NCI-H2171 (cell line): ENCODE data around the gene DELE1.

Source experiments
- DNase-seq: peaks from one replicate; lab custom pipeline; 2025; lab: John Stamatoyannopoulos, UW

The DELE1 gene

DNA sequence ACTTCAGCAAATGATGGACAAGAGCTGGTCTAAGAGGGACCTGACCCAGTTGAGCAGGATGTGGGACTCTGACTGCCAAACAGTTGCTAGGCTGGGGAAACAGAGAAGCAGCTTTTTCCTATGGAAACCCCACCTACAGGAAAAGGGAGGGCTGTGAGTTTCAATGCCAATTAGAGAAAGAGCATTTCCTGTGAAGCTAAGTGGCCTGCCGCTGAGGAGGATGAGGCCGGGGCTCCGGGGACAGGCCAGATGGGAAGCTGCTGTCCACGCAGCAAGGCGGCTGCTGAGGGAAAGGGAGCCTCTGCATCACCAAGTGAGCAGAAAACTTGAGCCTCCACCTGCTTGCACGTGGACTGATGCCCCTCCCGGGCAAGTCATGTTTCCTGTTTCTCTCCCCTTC is 34.4 kb downstream of the DELE1 start, which contains the start of gene PCDH12:
Gene PCDH12 (minus strand): TSS at position 90 of the 400 bp plus-strand sequence. CDS start 351 bp downstream, outside the sequence.
- DNase-seq, result no peak

DNA sequence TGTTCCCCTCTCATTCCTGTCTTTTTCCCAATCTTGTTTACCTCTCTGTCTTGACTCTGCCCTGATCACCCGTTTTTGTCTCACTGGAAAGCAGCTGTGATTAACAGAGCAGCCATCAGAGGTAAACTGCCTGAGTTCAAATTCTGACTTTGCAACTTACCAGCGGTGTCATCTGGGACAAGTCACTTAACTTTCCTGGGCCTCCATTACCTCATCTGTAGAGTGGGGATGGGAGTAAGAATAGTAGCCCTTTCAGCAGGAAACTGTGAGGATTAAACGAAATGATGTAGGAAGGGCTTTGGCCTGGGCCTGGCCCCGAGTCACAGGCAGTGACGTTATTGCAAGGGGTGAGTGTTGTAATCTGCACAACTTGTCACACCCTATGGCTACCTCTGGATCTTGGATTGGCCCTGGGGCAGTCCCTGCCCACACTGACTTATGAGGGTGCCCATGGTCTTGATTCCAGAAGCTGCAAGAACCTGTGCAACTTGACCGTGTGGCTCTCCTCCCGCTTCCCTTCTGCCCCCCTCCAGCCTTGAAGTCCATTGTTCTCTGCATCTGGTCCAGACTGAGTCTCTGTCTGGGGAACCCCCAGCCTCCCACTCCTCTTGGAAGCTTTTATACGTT is 35.0 kb downstream of the DELE1 start:
- no peak for DNase-seq

DNA sequence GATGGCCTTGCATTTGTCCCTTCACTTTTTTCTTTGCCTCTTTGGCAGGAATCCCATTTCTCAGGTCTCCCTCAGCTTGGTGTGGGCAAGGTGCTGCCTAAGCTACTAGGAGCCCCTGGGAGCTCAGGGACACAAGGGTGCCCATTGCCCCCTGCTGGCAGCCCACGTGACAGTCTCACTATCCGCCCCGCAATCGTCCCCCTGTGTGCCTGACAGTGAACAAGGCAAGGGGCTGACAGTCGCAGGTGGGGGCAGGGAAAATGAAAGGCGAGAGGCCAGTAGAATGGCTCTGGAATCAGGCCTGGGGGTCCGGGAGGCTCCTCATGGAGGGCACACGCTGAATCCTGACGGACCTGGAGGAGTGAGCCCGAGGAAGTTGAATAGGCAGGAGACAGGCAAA is 36.3 kb downstream of the DELE1 start:
- no peak for DNase-seq

DNA sequence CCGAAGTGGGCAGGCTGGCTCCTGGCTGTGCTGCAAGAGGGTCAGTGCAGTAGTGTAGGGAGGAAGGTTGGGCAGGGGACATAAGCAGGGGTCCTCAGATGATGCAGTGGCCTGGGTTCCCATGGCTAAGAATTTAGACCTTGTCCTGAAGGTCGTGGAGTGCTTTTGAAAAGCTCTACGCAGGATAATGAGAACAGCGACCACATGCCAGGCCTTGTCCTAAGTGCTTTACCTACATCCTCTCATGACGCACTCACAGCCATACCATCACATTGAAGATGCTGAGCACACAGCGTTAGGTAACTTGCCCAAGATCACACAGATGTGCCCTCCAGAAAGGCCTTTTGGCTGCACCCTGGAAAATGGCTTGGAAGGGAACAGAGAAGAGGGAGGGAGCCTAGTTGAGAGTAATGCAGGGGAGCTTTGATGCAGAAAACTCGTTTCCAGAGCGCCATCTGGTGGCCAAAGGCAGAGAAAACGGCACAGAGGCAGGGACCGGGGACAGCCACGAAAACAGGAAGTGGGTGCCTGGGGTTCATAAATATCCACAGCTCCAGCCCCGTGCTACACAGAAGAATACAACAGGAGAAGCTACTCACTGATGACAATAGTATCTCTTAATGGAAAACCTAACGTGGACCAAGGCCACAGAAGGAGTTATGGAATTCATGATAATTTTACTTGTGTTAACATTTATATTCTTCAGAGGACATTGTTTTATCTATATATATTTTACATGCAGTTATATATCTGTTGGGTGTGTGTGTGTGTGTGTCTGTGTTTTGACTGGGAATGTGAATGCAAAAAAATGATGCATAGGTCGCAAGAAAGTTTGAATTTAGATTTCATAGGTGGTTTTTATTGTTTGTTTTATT is 37.0 kb downstream of the DELE1 start:
- DNase-seq, result peak; percentile 24

GRCh38 chr5:141961466-141961865 is 37.8 kb downstream of the DELE1 start:
- DNase-seq, result no peak

DNA sequence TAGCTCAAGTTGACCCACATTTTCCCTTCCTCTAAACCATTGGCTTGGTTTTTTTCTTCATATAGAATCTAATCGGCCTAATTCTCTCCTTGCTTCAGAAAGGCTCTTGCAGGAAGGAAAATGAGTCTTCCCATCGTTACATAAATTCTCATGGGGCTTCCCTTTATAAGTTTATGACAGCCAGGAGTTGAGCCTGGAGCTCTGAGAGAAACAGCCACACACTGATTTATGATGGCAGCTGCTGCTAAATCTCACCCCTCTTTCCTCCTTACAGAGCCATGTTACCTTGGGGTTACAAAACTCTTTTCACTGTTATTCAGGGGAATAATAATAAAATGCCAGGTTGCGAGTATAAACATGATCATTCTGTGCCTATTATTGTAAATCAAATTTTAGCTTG is 40.0 kb downstream of the DELE1 start:
- no peak for DNase-seq

DNA sequence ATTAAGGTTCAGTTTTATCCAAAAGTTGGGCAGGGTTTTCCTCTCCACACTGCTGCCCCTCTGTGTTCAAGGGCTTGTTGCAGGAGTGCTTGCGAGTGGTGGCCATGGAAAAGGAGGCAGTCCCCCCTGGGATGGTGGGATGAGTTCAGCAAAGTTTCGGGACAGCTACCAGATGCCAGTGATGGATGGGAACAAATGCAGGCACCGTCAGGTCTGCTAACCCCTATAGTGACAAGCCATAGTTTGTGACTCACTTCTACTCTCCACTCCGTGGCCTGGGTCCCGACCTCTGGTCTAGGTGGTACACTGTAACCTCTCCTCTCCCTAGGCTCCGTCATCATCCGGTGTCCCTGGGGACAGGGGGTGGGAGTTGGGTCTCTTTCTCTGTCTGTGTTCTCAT is 41.4 kb downstream of the DELE1 start:
- no peak for DNase-seq

- no peak for DNase-seq
Measured at GRCh38 chr5:141966275-141966962, 42.7 kb downstream of the DELE1 start.

GRCh38 chr5:141966963-141967333 is 43.3 kb downstream of the DELE1 start:
- DNase-seq, result no peak

- peak; percentile 78 for DNase-seq
Measured at GRCh38 chr5:141968914-141969608, 45.4 kb downstream of the DELE1 start, which contains the start of gene RNF14. Gene RNF14 (plus strand): TSS chr5:141969105. CDS start chr5:141973589, 4,484 bp downstream.

DNA sequence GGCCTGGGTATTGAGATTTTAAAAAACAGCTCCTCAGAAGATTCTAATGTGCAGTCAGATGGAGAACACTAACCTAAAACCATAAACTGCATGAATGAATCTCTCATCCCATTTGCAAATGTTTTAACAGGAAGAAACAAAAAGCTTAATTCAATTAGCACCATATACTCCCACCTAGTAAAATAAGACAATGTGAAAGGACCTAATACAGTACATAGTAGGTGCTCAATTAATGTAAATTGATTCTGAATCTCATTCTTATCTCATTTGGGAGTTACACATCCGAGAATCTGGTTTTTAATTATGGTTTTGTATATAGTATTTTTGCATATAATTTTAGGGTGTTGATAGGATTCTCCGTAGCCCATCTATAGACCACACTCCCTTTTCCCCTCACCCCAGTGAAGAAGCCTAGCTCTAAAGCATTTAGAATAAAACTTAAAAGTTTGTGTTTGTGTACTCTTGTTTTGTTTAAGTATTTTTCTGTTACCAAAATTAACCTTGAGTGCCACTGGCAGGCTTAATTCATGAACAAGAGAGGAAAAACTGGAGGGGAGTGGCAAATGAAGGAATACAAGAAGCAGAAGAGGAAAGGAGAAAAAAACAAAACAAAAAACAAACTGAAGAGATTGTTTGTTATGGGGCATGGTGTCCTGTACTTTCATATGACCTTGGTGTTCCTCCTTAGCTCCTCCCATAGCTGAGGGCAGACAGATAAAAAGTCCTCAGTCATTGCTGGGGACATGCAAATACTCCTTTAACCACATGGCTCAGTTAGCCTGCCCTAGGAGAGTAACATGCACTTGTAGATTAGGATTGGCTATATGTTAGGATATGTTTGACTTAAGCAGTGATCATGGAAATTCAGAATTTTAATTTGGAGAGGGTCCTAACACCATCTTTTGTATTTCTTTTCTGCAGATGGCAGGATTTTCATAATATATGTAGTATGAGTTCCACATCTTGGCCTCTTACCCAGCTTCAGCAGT is 46.4 kb downstream of the DELE1 start:
- no peak for DNase-seq

DNA sequence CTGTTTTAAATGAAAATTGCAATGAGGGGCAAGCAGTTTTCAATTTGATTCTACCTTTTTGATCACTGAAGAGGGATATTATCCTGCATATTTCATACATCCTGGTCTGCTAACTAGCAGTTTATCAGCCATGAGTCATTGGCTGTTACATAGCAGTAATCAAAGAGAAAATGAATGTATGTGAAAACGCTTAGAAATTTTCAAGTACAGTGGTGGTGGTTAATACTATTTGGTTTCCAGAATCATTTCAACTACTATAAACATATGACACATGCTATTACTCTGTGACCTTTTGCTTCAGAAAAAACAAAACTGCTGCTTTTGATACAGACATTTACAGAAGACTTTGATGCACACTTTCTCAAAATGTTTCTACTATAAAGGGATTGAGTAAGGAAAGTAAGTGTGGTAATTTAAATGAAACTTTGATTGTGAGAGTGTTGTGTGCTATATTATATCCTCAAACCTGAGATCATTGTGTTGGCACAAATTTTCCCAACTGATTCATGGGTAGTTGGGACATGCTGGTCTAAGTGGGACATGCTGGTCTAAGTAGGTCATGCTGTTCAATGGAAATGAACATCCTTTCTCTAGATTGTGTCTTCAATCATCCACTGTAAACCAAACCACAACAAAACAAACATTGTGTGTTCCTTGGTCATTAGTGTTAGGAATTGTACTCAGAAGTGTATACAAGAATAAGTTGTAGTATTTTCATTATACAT is 50.4 kb downstream of the DELE1 start:
- no peak for DNase-seq

GRCh38 chr5:141976176-141976575 is 52.5 kb downstream of the DELE1 start:
- no peak for DNase-seq

DNA sequence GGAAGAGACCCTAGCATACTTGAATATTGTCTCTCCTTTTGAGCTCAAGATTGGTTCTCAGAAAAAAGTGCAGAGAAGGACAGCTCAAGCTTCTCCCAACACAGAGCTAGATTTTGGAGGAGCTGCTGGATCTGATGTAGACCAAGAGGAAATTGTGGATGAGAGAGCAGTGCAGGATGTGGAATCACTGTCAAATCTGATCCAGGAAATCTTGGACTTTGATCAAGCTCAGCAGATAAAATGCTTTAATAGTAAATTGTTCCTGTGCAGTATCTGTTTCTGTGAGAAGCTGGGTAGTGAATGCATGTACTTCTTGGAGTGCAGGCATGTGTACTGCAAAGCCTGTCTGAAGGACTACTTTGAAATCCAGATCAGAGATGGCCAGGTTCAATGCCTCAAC is 54.7 kb downstream of the DELE1 start:
- no peak for DNase-seq

DNA sequence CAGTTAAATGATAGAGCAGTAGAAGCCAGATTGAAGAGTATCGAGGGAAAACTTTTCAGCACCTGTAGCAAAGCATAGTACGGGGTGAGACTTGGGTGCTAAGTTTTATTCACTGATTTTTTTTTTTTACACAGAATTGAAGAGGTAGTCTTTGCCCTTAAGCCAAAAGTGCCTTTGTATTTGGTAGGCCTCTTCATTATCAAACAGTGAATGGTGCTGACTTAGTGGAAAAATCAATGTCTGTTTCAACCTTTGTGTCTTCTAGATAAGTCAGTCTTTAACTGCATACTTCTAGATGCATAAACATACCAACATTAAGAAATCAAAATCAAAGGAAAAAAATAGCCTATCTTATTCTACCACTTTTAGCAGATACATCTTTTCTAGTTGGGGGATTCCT is 59.0 kb downstream of the DELE1 start:
- no peak for DNase-seq

- no peak for DNase-seq
Measured at GRCh38 chr5:141986072-141986471, 62.4 kb downstream of the DELE1 start.

DNA sequence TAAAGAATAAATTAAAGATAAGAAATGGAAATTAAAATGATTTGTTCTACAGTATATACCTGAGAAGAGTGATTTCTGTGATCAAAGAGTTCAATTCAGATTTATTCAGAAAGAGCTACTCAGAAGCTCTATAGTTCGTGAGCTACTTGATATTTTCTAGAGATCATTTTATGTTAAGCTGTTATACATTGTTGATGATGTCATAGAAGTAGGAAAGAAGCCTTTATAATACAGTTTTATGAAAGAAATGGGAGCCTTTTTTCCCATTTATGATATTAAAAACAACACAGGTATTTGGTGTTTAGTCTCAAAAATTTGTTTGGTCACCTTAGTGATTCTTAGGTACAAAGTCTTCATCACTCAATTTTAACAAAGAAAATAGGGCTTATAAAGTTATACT is 66.0 kb downstream of the DELE1 start:
- DNase-seq, result no peak
